Cerebellar nuclear complex (tissue), 1 donor: ENCODE data around the gene DNAH2.
A peak's percentile ranks its signal among the peaks of the same experiment; 100 is the strongest.

Source experiments
- DNase-seq, 2 experiments: peaks; one replicate each; lab custom pipeline; 2025; lab: John Stamatoyannopoulos, UW

DNAH2 gene

DNA sequence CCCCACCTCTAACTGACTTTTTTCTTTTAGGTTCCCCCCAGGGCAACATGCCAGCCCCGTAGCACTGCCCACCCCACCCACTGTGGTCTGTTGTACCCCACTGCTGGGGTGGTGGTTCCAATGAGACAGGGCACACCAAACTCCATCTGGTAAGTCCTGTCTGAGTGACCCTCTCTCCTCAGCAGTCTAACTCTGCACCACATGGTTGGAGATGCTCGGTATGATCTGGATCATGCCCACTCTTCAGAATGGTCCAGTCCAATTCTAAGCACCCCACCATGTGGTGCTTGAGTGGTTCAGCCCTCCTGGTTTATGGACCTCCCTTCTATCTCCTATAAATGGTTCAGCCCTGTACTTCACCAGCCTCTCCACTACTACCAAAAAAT lies 122.3 kb downstream of the DNAH2 start:
- no peak for DNase-seq

DNA sequence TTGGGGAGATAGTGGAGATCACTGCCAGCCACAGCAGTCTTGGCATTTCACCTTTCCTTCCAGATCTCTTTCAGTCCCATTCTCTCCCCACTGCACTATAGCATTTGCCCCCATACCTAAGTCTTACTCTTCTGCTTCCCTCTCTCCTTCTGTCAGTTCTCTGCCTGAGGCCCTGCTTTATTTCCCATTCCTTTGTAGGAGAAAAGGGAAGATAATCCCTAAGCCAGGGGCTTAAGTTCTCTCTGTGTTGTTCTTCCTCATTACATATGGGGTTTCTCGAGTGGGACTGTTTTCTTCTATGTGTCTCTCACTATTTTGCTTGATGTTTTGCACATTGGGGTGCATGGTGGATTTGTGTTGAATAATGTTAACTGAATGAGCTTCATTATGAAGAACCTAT lies 122.9 kb downstream of the DNAH2 start:
- no peak for DNase-seq

DNA sequence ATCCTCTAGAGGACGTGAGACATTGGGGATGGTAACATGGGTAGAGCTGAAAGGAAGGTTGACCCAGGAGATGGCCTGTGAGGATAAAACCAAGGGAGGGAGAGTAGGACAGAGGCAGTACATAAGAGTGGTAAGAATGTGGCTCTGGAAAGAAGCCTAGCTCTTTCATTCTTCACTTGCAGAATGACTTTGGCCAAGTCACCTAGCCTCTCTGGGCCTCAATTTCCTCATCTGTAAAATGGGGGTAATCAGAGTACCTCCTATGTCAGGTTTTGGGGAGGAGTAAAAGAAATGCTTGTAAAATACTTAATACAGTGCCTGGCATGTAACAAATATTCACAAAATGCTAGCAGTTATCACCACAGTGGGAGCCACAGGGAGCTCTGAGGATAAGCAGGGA lies 123.3 kb downstream of the DNAH2 start:
- no peak for DNase-seq

DNA sequence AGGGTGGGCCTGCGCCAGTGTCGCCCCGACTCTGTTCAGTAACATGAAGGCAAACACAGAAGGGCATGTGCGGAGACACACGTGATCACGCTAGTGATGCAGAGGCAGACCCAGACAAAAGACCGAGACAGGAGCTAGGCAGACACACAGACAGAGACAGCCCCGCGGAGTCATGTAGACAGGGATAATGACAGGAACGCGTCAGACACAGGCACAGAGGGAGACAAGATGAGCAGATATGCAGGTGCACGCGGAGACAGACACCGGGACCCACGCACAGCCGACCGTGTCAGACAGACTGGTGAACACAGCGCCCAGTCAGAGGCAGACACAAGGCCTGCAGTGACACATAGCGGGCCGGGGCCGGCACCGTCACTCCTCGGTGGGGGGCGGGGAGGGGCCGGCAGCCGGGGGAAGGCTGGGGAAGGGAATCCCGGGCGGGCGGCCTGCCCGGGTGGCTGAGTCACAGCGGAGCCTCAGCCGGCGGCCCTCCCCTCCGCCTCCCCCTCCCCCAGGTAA lies 123.9 kb downstream of the DNAH2 start:
- DNase-seq = no peak

DNA sequence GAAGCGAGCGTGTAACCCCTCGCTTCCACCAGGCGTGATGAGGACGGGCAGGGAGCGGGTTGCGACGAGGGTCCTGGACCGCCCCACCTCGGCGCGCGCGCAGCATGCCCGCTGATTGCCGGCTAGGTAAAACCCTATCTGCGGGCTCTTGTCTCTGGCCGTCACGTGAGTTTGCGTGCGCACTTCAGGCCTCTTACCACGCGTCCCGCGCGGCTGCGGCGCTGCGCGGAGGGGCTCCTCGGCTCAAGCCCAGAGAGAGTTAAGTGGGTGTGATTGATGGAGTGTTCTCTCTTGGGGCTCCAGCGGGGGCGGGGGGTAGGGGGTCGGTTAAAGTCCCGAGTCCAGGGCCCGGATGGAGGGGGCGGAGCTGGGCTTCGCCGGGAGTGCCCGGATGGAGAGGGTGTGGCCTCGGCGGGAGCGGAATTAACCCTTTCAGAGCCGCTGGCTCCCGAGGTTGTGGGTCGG lies 124.4 kb downstream of the DNAH2 start:
- DNase-seq = peak in 1 of 2 experiments; percentile 44

DNA sequence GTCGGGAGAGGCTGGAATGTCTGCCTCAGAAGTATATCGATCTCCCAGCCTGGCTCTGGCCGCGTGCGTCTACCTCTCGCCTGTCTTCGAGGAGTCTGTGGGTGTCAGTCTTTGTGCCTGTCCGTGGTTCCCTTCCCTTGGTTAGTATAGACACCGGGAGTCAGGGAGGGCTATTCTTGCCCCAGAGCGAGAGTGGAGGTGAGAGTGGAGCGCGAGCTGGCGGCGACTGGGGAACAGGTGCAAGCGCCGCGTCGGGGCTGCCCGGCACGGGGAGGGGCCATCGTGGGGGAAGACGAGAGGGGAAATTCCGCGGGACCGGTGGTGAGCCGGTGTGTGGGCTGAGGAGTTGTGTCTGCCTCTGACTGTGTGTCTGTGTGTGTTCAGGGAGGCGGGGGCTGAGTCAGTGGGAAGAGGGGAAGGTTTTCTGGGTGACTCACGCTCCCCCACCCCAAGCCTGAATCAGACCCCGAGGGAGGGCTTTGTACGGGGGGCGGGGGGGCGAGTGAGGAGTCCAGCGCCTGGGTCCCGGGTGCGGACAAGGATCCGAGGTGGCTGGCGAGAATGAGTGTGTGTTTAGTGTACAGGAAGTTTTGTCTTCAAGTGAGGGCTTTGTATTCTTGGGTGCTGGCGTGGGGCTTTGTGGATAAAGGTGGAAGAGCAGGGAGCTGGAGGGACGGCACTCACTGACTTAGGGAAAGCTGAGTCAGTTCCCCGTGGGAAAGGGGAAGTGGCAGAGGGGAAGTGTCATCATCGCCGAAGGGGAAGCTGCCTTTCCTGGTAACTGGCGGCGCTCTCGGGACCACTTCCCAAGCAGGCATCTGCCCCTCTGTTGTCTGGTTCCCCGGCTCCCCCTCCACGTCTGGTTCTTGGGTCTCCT lies 125.1 kb downstream of the DNAH2 start:
- DNase-seq = no peak

DNA sequence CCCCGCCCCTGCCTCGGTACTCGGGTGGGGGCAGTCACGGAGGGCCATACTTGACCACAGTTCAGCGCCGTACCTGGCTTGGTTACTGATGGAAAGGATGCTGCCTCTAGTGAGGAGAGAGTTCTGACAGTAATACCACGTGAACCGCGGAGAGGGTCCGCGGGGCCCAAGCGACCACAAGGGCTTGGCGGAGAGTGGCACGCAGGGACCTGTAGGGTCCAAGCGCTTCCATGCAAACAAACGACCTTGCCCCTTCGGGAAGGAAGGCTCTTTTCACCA lies 125.7 kb downstream of the DNAH2 start:
- DNase-seq = no peak

DNA sequence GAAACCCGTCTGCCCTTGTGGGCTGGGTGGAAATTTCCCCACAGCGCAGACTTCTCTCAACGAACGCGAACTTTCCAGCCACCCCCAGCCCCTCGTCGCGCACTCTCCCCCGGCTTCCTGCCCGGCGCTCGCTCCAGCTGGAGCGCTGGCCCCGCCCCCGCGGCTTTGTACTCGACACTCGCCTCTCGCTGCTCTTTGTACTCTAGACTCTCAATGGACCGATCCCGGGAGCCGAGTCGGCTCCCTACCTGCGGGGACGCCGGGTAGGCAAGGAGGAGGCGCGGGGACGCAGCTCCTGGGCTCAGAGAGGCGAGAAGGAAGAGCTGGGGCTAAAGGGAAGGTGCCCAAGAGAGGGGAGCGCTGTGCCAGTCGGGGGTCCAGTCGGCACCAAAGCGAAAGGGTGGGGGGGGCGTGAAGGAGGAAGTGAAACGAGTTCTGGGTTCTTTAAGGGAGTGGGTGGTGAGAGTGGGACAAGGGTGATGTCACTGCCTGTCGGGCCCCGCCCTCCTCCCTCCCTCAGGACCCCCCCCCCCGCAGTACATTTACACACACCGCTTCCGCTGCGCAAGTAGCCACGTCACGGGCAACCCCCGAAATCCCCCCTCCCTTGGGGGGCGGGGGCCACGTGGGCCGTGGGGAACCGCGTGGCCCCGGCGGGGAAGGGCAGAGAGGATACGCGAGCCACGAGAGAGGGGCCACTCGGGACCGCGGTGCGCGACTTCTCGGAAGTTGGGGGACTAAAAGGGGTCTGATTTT lies 126.2 kb downstream of the DNAH2 start:
- DNase-seq = no peak

DNA sequence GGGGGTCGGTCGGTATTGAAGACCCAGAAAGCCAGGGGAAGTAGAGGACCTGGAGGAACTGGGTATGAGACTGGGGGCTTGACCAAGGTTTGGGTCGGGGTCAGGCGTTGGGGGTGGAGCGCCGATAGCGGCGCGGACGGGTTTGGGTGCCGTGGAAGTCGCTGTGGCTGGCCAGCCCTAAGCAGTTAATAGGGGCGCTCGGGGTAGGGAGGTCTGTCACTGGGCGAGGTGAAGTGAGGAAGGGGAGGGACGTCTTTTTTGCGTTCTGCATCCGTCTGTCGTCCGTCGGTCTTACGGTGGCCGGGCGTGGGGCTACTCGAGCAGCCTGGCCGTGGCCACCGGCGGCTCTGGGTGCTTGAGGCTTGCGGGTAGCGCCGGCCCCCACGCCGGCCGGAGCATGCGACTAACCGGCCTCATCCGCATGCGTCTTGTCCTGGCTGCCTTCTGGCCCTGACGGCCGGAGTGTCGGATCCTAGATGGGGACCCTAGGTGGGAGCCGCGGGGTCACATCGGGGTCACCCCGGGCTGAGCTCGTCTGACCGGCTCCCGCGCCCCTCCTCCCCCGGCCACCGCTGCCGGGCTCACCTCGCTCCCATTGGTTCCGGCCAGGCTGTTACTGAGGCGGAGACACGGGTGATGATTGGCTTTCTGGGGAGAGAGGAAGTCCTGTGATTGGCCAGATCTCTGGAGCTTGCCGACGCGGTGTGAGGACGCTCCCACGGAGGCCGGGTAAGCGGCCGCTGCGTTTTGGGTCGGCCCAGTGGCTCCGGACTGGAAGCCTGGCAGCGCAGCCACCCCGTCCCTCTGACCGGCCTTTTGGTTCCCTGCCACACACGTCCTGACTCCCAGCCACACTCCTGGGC lies 127.0 kb downstream of the DNAH2 start:
- peak in 1 of 2 experiments; percentile 81 for DNase-seq

DNA sequence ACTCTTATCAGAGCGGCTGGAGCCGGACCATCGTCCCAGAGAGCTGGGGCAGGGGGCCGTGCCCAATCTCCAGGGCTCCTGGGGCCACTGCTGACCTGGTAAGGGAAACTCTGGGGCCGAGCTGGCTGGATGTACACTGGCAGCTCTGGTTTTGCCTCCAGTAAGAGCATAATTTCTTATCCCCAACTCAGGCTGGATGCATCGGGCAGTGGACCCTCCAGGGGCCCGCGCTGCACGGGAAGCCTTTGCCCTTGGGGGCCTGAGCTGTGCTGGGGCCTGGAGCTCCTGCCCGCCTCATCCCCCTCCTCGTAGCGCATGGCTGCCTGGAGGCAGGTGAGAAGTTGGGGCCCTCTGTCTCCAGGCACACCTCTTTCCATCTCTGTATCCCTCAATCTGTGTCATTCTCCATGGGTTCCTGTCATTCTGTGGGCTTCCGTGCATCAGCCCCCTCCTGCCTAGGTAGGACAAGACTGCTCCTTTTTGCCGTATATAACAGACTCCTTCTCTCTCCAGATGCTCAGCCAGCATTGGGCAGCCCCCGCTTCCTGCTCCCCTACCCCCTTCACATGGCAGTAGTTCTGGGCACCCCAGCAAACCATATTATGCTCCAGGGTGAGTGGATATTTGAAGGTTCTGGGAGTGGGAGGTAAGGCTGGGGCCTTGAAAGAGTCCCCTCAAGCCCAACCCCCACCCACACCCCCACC lies 128.0 kb downstream of the DNAH2 start:
- DNase-seq = no peak

DNA sequence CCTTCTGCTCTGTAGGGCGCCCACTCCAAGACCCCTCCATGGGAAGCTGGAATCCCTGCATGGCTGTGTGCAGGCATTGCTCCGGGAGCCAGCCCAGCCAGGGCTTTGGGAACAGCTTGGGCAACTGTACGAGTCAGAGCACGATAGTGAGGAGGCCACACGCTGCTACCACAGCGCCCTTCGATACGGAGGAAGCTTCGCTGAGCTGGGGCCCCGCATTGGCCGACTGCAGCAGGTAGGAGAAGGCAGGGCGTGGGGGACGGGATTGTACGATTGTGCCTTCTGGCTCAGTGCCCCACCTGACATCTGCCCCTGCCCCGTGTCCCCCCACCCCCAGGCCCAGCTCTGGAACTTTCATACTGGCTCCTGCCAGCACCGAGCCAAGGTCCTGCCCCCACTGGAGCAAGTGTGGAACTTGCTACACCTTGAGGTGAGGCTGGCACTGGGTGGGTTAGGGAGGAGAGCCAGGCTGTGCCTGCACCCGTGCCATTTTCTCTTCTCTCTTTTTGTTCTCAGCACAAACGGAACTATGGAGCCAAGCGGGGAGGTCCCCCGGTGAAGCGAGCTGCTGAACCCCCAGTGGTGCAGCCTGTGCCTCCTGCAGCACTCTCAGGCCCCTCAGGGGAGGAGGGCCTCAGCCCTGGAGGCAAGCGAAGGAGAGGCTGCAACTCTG lies 128.7 kb downstream of the DNAH2 start:
- DNase-seq = no peak

DNA sequence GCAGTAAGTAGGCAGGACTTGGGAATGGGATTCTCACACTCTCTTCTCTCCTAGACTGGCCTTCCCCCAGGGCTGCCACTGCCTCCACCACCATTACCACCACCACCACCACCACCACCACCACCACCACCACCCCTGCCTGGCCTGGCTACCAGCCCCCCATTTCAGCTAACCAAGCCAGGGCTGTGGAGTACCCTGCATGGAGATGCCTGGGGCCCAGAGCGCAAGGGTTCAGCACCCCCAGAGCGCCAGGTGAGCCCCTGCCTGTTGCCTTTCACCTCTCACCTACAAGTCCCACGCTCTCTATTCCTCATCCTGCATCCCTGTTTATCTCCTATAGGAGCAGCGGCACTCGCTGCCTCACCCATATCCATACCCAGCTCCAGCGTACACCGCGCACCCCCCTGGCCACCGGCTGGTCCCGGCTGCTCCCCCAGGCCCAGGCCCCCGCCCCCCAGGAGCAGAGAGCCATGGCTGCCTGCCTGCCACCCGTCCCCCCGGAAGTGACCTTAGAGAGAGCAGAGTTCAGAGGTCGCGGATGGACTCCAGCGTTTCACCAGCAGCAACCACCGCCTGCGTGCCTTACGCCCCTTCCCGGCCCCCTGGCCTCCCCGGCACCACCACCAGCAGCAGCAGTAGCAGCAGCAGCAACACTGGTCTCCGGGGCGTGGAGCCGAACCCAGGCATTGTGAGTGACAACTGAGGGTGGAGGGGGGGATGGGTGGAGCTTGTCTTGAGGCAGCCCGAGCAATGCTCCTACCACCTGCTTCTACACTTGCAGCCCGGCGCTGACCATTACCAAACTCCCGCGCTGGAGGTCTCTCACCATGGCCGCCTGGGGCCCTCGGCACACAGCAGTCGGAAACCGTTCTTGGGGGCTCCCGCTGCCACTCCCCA lies 129.5 kb downstream of the DNAH2 start:
- DNase-seq = no peak

DNA sequence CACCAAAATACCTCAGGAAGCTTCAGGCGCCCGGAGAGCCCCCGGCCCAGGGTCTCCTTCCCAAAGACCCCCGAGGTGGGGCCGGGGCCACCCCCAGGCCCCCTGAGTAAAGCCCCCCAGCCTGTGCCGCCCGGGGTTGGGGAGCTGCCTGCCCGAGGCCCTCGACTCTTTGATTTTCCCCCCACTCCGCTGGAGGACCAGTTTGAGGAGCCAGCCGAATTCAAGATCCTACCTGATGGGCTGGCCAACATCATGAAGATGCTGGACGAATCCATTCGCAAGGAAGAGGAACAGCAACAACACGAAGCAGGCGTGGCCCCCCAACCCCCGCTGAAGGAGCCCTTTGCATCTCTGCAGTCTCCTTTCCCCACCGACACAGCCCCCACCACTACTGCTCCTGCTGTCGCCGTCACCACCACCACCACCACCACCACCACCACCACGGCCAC lies 130.6 kb downstream of the DNAH2 start:
- DNase-seq = no peak

DNA sequence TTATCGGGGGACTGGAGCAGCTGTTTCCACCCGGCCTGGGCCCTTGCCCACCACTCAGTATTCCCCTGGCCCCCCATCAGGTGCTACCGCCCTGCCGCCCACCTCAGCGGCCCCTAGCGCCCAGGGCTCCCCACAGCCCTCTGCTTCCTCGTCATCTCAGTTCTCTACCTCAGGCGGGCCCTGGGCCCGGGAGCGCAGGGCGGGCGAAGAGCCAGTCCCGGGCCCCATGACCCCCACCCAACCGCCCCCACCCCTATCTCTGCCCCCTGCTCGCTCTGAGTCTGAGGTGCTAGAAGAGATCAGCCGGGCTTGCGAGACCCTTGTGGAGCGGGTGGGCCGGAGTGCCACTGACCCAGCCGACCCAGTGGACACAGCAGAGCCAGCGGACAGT lies 131.2 kb downstream of the DNAH2 start:
- DNase-seq = no peak

DNA sequence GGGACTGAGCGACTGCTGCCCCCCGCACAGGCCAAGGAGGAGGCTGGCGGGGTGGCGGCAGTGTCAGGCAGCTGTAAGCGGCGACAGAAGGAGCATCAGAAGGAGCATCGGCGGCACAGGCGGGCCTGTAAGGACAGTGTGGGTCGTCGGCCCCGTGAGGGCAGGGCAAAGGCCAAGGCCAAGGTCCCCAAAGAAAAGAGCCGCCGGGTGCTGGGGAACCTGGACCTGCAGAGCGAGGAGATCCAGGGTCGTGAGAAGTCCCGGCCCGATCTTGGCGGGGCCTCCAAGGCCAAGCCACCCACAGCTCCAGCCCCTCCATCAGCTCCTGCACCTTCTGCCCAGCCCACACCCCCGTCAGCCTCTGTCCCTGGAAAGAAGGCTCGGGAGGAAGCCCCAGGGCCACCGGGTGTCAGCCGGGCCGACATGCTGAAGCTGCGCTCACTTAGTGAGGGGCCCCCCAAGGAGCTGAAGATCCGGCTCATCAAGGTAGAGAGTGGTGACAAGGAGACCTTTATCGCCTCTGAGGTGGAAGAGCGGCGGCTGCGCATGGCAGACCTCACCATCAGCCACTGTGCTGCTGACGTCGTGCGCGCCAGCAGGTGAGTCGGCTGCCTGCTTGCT lies 131.7 kb downstream of the DNAH2 start:
- DNase-seq = no peak

DNA sequence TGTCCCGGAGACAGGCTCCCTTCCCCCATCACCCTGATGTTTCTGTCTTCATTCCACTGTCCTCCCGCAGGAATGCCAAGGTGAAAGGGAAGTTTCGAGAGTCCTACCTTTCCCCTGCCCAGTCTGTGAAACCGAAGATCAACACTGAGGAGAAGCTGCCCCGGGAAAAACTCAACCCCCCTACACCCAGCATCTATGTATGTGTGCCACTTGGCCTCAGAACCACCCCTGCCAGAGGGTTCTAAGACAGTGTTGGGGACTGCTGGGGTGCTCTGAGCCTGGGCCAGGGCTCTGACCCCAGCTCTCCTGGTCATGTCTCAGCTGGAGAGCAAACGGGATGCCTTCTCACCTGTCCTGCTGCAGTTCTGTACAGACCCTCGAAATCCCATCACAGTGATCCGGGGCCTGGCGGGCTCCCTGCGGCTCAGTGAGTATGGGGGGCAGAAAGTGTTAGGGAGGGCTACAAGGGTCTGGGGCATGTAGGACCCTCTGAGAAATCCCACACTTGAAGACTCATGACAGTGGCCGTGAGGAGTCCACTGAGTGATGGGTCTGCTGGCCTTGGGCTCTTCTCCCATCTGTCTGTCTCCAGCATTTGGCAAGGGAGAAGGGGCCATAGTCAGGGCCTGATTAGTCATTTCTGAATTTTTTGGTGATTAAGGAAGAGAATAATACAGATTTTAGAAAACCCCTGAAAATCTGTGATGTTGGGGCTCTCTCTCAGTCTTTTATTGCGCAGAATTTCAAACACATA lies 132.4 kb downstream of the DNAH2 start:
- no peak for DNase-seq

DNA sequence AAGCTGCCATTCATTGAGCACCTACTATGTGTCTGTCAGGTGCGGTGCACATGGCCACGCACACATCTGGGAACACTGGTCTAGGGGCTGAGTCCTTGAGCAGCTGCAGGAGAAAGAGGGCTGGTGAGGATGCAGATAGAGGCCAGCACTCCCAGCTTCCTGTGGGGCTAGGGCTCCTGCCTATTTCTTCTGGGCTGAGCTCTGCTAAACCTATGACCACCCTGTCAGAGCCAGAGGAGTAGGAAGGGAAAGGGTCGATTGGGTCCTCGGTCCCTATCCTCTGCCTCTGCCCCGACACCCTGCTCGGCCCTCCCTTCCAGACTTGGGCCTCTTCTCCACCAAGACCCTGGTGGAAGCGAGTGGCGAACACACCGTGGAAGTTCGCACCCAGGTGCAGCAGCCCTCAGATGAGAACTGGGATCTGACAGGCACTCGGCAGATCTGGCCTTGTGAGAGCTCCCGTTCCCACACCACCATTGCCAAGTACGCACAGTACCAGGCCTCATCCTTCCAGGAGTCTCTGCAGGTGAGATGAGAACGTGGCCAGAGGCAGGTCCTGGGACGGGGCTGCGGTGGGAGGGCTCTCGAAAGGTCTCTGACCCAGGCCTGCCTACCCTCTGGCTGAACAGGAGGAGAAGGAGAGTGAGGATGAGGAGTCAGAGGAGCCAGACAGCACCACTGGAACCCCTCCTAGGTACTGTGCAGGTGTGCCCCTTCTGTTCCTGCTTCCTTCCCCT lies 133.3 kb downstream of the DNAH2 start:
- DNase-seq = no peak
